Measurements from ENCODE around the gene DGKB.

The DGKB gene

GRCh38 chr7:14825912-14826311, 76.6 kb downstream of the DGKB start:
- DNase-seq (ENCODE audit: low read depth in 2 of 2, low spot score in 1 of 2), result no peak

GRCh38 chr7:14822481-14822854, 80.1 kb downstream of the DGKB start:
- no peak for DNase-seq (ENCODE audit: low read depth in 2 of 2, low spot score in 1 of 2)

DNA sequence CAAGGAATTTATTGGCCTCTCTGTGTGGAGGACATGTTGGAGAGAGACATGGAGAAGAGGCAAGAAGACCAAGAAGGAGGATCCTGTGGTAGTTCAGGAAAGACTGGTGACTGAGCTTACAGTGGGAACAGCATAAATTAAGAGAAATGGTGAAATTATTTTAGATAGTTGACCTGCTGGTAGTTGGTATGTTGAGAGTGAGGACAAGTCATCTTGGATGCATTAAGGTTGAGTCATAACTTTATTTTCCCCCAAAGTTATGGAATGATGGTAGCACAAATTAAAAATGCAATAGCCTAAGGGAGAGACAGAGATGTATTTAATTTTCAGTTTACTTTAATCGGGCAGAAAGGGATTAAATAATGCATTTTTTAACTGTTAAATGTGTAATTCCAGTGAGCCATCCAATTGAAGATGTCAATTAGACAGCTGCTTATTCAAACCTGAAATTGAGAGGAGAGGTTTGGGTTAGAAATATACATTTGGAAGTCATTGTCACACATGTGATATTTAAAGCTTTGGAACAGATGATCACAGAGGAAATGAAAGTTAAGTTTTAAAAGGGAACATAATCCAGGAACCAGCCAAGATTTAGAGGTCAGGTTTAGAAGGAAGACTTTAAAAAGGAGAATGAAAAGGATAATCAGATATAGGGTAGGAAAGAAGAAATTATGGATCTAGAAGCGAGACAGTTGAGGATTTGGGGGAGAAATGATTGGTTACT, 80.6 kb downstream of the DGKB start:
- no peak for DNase-seq (ENCODE audit: low read depth in 2 of 2, low spot score in 1 of 2)

GRCh38 chr7:14818871-14819270, 83.7 kb downstream of the DGKB start:
- no peak for DNase-seq (ENCODE audit: low read depth in 2 of 2, low spot score in 1 of 2)

GRCh38 chr7:14817829-14818614, 84.5 kb downstream of the DGKB start:
- no peak for DNase-seq (ENCODE audit: low read depth in 2 of 2, low spot score in 1 of 2)

DNA sequence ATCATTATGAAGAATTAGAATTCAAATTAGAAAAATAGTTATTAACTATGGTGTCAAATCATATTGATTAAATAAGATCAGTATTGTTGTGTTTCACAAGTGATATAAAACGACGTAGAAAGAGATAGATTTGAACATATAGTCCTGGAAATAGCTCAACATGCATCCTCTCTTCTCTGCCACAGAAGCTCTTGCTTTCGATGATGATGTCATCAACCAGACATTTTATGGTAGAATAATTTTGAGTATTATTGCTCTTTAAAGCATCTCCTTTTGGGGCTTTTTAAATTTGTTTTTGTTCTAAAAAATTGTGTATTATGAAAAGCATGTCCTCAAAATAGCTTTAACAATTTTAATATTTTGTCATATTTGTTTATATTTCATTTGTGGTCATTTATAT, 95.0 kb downstream of the DGKB start:
- DNase-seq (ENCODE audit: low read depth in 2 of 2, low spot score in 1 of 2), result no peak

DNA sequence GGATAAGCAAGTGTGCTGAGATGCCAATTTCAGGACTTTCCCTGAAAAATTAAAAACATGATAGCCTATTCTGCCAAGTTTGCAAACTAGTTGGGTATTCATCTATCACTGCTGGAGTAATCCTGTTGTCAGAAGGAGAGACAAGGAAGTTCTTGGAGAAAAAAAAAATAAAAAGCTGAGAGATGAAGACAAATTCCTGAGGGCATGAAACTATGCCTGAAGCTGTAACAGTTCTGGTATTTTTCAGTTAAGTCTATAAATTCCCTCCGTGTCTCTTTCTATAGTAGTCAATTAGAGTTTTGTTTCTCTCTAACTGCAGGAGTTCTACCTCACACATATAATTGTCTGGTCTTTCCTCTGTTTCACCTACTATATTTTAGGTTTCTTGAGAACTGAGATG, 95.7 kb downstream of the DGKB start:
- DNase-seq (ENCODE audit: low read depth in 2 of 2, low spot score in 1 of 2), result no peak

DNA sequence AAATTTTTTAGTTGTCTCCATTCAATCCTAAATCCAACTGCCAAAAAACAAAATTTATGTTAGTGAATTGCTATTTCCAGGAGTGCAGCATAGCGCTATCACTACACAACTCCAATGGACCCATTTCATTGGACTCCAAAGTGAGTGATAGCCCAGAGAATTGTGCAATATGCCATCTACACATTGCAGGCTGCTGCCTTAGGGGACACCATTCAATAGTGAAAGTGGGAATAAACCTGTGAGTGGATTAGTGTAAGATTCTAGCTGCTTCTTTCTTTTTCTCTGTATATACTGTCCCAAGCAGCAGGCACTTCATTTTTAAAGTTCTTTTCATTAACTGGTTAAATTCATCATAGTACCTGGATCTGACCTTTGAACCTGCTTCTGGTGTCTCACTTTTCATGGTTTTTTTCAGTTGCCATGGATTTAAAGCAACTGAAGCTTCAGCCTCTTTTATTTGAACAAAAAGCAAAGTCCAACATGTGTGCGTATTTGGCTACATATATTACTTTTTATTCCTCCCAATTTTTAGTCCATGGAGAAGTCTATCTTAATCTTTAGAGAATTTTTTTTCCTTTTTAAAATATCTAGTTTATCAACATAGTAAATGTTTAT, 97.3 kb downstream of the DGKB start:
- DNase-seq (ENCODE audit: low read depth in 2 of 2, low spot score in 1 of 2), result no peak

DNA sequence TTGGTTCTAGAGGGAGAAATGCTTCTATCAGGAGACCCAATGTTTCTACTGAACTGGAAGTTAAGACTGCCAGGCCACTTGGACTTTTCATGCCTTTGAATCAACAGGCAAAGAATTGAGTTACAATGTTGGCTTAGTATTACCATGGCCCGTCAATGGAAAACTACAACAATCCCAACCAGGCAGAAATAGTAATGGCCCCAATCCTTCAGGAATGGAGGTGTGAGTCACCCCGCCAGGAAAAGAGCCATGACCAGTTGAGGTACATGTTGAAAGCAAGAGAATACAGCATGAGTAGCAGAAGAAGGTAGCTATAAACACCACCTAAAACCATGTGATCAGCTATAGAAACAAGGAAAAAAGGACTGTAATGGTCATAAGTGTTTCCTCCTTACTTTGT, 101.9 kb downstream of the DGKB start:
- no peak for DNase-seq (ENCODE audit: low read depth in 2 of 2, low spot score in 1 of 2)

GRCh38 chr7:14793151-14793550, 109.4 kb downstream of the DGKB start:
- no peak for DNase-seq (ENCODE audit: low read depth in 2 of 2, low spot score in 1 of 2)

GRCh38 chr7:14787551-14787950, 115.0 kb downstream of the DGKB start:
- no peak for DNase-seq (ENCODE audit: low read depth in 2 of 2, low spot score in 1 of 2)

DNA sequence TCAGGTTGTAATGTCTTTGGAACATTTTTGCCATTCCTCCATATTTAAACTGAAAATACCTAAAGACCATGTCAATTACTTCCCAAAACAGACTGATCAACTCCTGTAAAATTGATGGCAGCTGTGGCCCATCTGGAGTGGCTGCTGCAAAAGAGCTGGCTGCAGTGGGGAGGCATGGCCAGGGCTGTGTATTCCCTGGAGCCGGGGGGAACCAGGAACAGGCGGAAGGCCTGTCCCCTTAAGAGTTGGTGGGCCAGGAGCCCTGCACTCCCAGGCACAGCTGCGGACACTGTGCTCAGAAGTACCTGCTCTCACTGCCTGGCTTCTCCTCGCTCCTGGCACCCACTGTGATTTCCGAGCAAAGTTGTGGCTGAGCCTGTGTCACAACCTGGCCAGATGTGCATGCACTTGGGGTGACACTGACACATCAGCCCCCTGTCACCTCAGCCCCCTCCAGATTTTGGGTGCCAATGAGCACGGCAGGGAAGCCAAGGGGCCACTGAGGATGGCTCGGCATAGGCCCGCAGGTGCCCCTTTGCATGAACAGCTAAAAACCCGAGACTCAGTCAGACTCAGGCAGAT, 116.1 kb downstream of the DGKB start:
- no peak for DNase-seq (ENCODE audit: low read depth in 2 of 2, low spot score in 1 of 2)

DNA sequence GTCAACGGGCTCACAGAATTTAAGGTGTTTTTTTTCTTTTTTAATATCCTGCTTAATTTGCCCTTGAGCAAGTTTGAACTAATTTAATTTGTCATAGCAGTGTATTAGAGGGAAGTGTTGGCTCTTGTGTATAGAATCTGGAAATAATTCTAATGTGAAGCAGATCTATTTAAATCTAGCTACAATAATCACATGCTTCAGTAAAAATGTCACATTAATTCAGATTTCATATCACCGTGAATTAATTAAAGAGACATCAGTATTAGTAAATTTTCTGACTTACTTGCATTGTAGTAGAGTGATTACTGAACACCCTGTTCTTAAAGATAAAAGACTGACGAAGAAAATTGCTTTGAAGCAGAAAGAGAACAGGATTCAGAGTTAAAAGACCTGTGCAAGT, 124.7 kb downstream of the DGKB start:
- no peak for DNase-seq (ENCODE audit: low read depth in 2 of 2, low spot score in 1 of 2)

- no peak for DNase-seq (ENCODE audit: low read depth in 2 of 2, low spot score in 1 of 2)
Observed at GRCh38 chr7:14776266-14776665, 126.3 kb downstream of the DGKB start.

GRCh38 chr7:14773729-14774271, 128.8 kb downstream of the DGKB start:
- DNase-seq (ENCODE audit: low read depth in 2 of 2, low spot score in 1 of 2), result no peak

GRCh38 chr7:14770614-14771013, 131.9 kb downstream of the DGKB start:
- DNase-seq (ENCODE audit: low read depth in 2 of 2, low spot score in 1 of 2), result no peak

GRCh38 chr7:14769261-14769660, 133.3 kb downstream of the DGKB start:
- DNase-seq (ENCODE audit: low read depth in 2 of 2, low spot score in 1 of 2), result no peak

DNA sequence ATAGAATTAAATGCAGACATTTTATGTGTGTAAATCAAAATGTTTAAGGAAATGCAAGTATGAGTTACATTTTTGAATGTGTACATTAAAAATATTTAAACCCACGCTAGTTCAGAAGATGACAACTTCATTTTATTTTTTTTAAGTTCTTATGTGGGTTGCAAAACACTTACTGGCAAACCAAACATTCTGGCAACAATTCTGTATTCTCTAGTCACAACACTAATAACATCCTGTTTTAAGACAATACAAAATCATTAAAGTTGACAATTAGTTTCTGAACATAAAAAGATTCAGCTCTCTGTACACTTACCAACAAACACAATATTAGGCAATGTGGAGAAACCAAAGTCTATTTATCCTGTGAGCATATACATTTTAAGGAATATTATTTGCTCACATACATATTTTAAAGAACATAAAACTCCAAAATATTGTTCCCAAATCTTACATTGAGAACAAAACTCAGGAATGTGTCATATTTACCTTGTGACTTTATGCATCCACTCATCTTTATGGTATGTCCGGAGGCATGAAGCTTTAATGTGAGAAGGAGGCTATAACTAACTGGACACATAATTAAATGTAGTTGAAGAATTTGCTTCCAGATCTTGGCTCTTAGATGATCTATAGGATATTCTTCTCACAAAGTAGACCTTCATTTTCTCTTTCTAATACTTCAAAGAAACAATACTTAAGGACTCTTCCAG, 134.7 kb downstream of the DGKB start:
- no peak for DNase-seq (ENCODE audit: low read depth in 2 of 2, low spot score in 1 of 2)

GRCh38 chr7:14766747-14767146, 135.8 kb downstream of the DGKB start:
- no peak for DNase-seq (ENCODE audit: low read depth in 2 of 2, low spot score in 1 of 2)

DNA sequence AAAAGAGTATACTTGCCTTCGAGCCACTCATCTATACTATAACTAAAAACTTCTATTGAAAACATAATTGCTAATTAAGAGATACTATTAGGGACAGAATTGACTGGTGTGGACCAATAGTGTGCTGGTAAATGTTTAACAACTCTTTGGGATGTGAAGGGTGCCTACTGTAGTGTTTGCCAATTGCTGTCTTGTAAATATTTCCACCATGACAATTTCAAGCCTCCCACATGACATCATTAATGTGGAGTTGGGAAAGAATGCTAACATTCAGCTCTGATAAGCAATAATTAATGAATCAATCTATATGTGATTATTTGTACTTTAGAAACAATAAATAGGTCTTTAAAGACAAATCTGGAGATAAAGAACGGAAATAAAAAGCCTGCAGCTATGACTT, 136.8 kb downstream of the DGKB start:
- DNase-seq (ENCODE audit: low read depth in 2 of 2, low spot score in 1 of 2), result no peak

- no peak for DNase-seq (ENCODE audit: low read depth in 2 of 2, low spot score in 1 of 2)
Observed at GRCh38 chr7:14762561-14762960, 140.0 kb downstream of the DGKB start.
